K562 (cell line): ENCODE measurements around the gene ARHGAP31. TPM values are rescaled to one million over a fixed set of nuclear protein-coding genes. Genes with fewer than 3 reads are reported as not detected.

Experiments used
- ATAC-seq: fragments of 200-7000 bp; cut with Tn5 transposase; 3 replicates; pipeline ENCODE4 v1.9.1; 2020; ENCODE audit warnings: moderate library complexity
- BruUV-seq: library from RNA; stranded (reverse); fragments of 400-500 nt; replicated peaks from 2 replicates; lab custom pipeline; 2021; lab: Mats Ljungman, UMichigan
- CTCF ChIA-PET: fragments of 300-600 bp; formaldehyde crosslinking; extraction: SDS; loops from one replicate; lab custom pipeline; 2021; ENCODE audit warnings: low intra/inter-chr PET ratio; lab: Yijun Ruan, JAX
- POLR2A ChIA-PET: fragments of 300-600, 350-650 bp; sonication (Branson Sonifier 250); formaldehyde crosslinking; extraction: SDS; loops from one replicate; lab custom pipeline; 2021; ENCODE audit warnings: antibody characterized with exemption, inconsistent platforms; lab: Yijun Ruan, JAX
- DNase-seq, 4 experiments: peaks; one replicate each; pipeline versions ENCODE4 v3.0.0 to v3.0.0-alpha.2; 2011 to 2018; ENCODE audit warnings: low spot score in 3 of 4, mixed read lengths in 3 of 4; ENCODE audit errors: extremely low read depth in 1 of 4
- FAIRE-seq: peaks from 2 replicates; lab custom pipeline; 2011; peaks lifted over from hg19 to GRCh38; lab: Jason Lieb, UNC
- H2AFZ ChIP-seq: 2 replicates; pipeline ENCODE4 v1.6.0; 2011; ENCODE audit warnings: low read depth, low read length, control low read depth, inconsistent platforms
- H3K27ac ChIP-seq: fragments of 200-600 bp; 3 replicates; pipeline ENCODE4 v1.8.0; 2011; ENCODE audit warnings: low read depth, mild to moderate bottlenecking, control low read depth, inconsistent platforms, low read length, moderate library complexity, mixed read lengths; ENCODE audit errors: extremely low read depth
- H3K27me3 ChIP-seq, 2 experiments: fragments of 300-600 bp in 1 of 2; 2 replicates in 1 of 2; 3 replicates in 1 of 2; pipeline versions ENCODE4 v1.6.0 to v1.8.0; 2011; ENCODE audit warnings: inconsistent platforms in 2 of 2, low read length in 2 of 2, mild to moderate bottlenecking in 1 of 2, mixed read lengths in 1 of 2, moderate library complexity in 1 of 2; ENCODE audit not compliant: control insufficient read depth in 2 of 2, insufficient read depth in 2 of 2
- H3K36me3 ChIP-seq: fragments of 300-600 bp; 3 replicates; pipeline ENCODE4 v1.8.0; 2011; ENCODE audit warnings: mild to moderate bottlenecking, low read length, inconsistent platforms; ENCODE audit not compliant: control insufficient read depth, insufficient read depth
- H3K4me1 ChIP-seq, 2 experiments: fragments of 200-600 bp in 1 of 2; replicated peaks in 1 of 2; 2 replicates in 1 of 2; 3 replicates in 1 of 2; pipeline versions ENCODE4 v1.5.1 to v1.8.0; 2011; ENCODE audit warnings: inconsistent platforms in 2 of 2, low read length in 2 of 2, mild to moderate bottlenecking in 1 of 2, mixed read lengths in 1 of 2, moderate library complexity in 1 of 2; ENCODE audit not compliant: control insufficient read depth in 2 of 2, insufficient read depth in 2 of 2
- H3K4me2 ChIP-seq: 2 replicates; pipeline ENCODE4 v1.6.1; 2011; ENCODE audit warnings: low read length, control low read depth, inconsistent platforms, mixed read lengths; ENCODE audit not compliant: insufficient read depth
- H3K4me3 ChIP-seq: fragments of 200-600 bp; sonication (generic), shearing (Covaris generic); 2 replicates; pipeline ENCODE4 v1.5.1; 2016; ENCODE audit warnings: control low read depth, inconsistent platforms
- H3K79me2 ChIP-seq: fragments of 200-600 bp; 3 replicates; pipeline ENCODE4 v1.8.0; 2011; ENCODE audit warnings: low read length, inconsistent platforms; ENCODE audit not compliant: control insufficient read depth, insufficient read depth
- H3K9ac ChIP-seq, 2 experiments: 2 replicates each; pipeline versions ENCODE4 v1.6.0 to v1.6.1; 2011; ENCODE audit warnings: low read depth in 2 of 2, low read length in 2 of 2, control low read depth in 1 of 2, inconsistent platforms in 1 of 2, mild to moderate bottlenecking in 1 of 2, mixed read lengths in 1 of 2; ENCODE audit not compliant: insufficient read depth in 1 of 2
- H3K9me1 ChIP-seq: one replicate; pipeline ENCODE4 v1.6.0; 2011; ENCODE audit warnings: inconsistent platforms, mild to moderate bottlenecking, low read length, moderate library complexity; ENCODE audit not compliant: control insufficient read depth, insufficient read depth
- H3K9me3 ChIP-seq: replicated peaks from 2 replicates; pipeline ENCODE4 v1.5.1; 2011; ENCODE audit warnings: low read depth, low read length, inconsistent platforms; ENCODE audit not compliant: control insufficient read depth, insufficient read depth
- H4K20me1 ChIP-seq: replicated peaks from 2 replicates; pipeline ENCODE4 v1.6.1; 2011; ENCODE audit warnings: low read length, inconsistent platforms, mixed read lengths; ENCODE audit not compliant: control insufficient read depth, insufficient read depth
- ARID1B ChIP-seq: fragments of 450-650 bp; IDR thresholded peaks from 2 replicates; pipeline ENCODE4 v1.6.1; 2016; ENCODE audit warnings: antibody characterized with exemption, mild to moderate bottlenecking, inconsistent platforms
- FOXP1 ChIP-seq: sonication (generic); formaldehyde crosslinking; IDR thresholded peaks from 2 replicates; pipeline ENCODE4 v1.8.0; 2022; ENCODE audit warnings: mild to moderate bottlenecking, missing genetic modification reagents
- GABPB1 ChIP-seq: sonication (generic); formaldehyde crosslinking; IDR thresholded peaks from 2 replicates; pipeline ENCODE4 v1.8.0; 2022; ENCODE audit warnings: mild to moderate bottlenecking, missing genetic modification reagents
- HMG20A ChIP-seq: fragments of 450-650 bp; formaldehyde crosslinking; conservative IDR thresholded peaks from 2 replicates; pipeline ENCODE4 v1.4.0; 2020; ENCODE audit warnings: mild to moderate bottlenecking, mixed read lengths
- HNRNPH1 ChIP-seq: fragments of 200-400 bp; formaldehyde crosslinking; optimal IDR thresholded peaks from 2 replicates; pipeline ENCODE3; 2017; ENCODE audit warnings: low read depth, mild to moderate bottlenecking, low read length, moderate library complexity
- OTX1 ChIP-seq: fragments of 450-650 bp; formaldehyde crosslinking; IDR thresholded peaks from 2 replicates; pipeline ENCODE4 v1.4.0; 2022; ENCODE audit warnings: mild to moderate bottlenecking
- RNF2 ChIP-seq: sonication (generic); IDR thresholded peaks from 2 replicates; pipeline ENCODE4 v1.6.1; 2016
- ZBTB9 ChIP-seq: fragments of 450-650 bp; formaldehyde crosslinking; IDR thresholded peaks from 2 replicates; pipeline ENCODE4 v1.4.0; 2020; ENCODE audit warnings: mild to moderate bottlenecking, moderate library complexity
- ZNF143 ChIP-seq: sonication (generic); formaldehyde crosslinking; IDR thresholded peaks from 2 replicates; pipeline ENCODE4 v1.9.0; 2022; ENCODE audit warnings: mild to moderate bottlenecking, missing genetic modification reagents
- in situ Hi-C: fragments of 300-500 bp; cut with MboI; formaldehyde crosslinking; loops from 4 replicates; pipeline ENCODE4 v1.15.0; 2018; ENCODE audit warnings: inconsistent platforms, mixed read lengths
- intact Hi-C: fragments of 100-400 bp; cut with micrococcal nuclease; formaldehyde crosslinking; loops from 2 replicates; pipeline ENCODE4 v1.14.2; 2022
- polyA plus RNA-seq, 8 experiments: library from polyadenylated mRNA; depleted of rRNA in 4 of 8; stranded (reverse) in 5 of 8; unstranded in 3 of 8; fragments of >200 nt; fragmentation: Nextera tagmentation in 2 of 8; fragmentation: Illumina TruSeq in 1 of 8; extraction: Ambion mirVana in 2 of 8; extraction: Trizol in 1 of 8; gene quantifications; 2 replicates each; pipeline versions ENCODE4 v1.2.1 to v1.2.3, GENCODE V29; 2011 to 2014; ENCODE audit warnings: inconsistent platforms in 1 of 8, missing spikeins in 1 of 8
- total RNA-seq, 7 experiments: library from RNA; depleted of rRNA in 6 of 7; stranded (reverse); fragments of >200 nt in 6 of 7; fragmentation: Illumina TruSeq in 2 of 7; extraction: Trizol in 2 of 7; gene quantifications; 2 replicates each; pipeline versions ENCODE4 v1.2.1 to v1.2.3, GENCODE V29; 2011 to 2021; ENCODE audit warnings: low replicate concordance in 1 of 7
- TF ChIP-seq, protein P1 (sequence below), 2 experiments: fragments of 450-650 bp; IDR thresholded peaks; 2 replicates each; pipeline ENCODE4 v1.6.1; 2016

The ARHGAP31 gene
- total and polyA plus RNA-seq, 9 of the 15 experiments (the other 6 are each of a cell fraction or from before 2014, with no cell fraction given): under 0.01 to 0.13 (median 0.06) TPM; not detected in 5

GRCh38 chr3:119297169-119297568 lies 3.0 kb downstream of the ARHGAP31 start:
- TF ChIP-seq ZNF143: no peak
- no peak for TF ChIP-seq ZBTB9 (CRISPR knock-in tag)
- TF ChIP-seq HNRNPH1: no peak
- no peak for TF ChIP-seq GABPB1 (CRISPR knock-in tag)
- TF ChIP-seq ARID1B: no peak
- TF ChIP-seq HMG20A (CRISPR knock-in tag): no peak
- TF ChIP-seq OTX1 (CRISPR knock-in tag): no peak
- no peak for TF ChIP-seq FOXP1 (CRISPR knock-in tag)
- TF ChIP-seq RNF2: no peak
- TF ChIP-seq, protein P1, sequence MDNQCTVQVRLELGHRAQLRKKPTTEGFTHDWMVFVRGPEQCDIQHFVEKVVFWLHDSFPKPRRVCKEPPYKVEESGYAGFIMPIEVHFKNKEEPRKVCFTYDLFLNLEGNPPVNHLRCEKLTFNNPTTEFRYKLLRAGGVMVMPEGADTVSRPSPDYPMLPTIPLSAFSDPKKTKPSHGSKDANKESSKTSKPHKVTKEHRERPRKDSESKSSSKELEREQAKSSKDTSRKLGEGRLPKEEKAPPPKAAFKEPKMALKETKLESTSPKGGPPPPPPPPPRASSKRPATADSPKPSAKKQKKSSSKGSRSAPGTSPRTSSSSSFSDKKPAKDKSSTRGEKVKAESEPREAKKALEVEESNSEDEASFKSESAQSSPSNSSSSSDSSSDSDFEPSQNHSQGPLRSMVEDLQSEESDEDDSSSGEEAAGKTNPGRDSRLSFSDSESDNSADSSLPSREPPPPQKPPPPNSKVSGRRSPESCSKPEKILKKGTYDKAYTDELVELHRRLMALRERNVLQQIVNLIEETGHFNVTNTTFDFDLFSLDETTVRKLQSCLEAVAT (IDR thresholded peaks at IDR 0.05): no peak
- TF ChIP-seq, all 486 proteins: peak for 0
- H3K9me3 ChIP-seq: no peaks in the 10 kb centered on the region
- no peak overlapping the region for H3K9ac ChIP-seq
- no peak for ATAC-seq
- H2AFZ ChIP-seq: no peak overlapping the region
- no peaks in the 10 kb centered on the region for H4K20me1 ChIP-seq
- ChIA-PET CTCF (no interaction called here), POLR2A (interaction anchor here (0.6 to 1.5 kb wide), 3 partner anchors 39 to 71 kb away, joined by 3 to 5 read pairs (median 5); no protein-coding TSS in a partner anchor)
- H3K4me1 ChIP-seq: peaks cover 0 to 14% of the 10 kb centered on the region in 2 experiments; a peak in 2 of 5 replicates
- BruUV-seq: no TSS peak
- in situ Hi-C loops: no loop called here
- H3K4me2 ChIP-seq: no peak overlapping the region
- H3K9me1 ChIP-seq: no peaks in the 10 kb centered on the region
- no peaks in the 10 kb centered on the region for H3K36me3 ChIP-seq
- intact Hi-C loops: no loop called here
- no peak overlapping the region for H3K4me3 ChIP-seq
- H3K27ac ChIP-seq: no peak overlapping the region
- DNase-seq: no peak
- peaks cover 0 to 10% of the 10 kb centered on the region in 2 experiments; a peak in 3 of 5 replicates for H3K27me3 ChIP-seq
- FAIRE-seq: no peak
- H3K79me2 ChIP-seq: no peaks in the 10 kb centered on the region
